GM12892 (cell line): ENCODE results near the gene PPP1R16B.

Source experiments
- POLR2A ChIP-seq: IDR thresholded peaks from 2 replicates; pipeline ENCODE4 v1.6.1; 2011; ENCODE audit warnings: low read depth, low read length, control low read depth
- POLR2AphosphoS5 ChIP-seq: IDR thresholded peaks from 2 replicates; pipeline ENCODE4 v1.6.1; 2011; ENCODE audit warnings: low read depth, low read length, control low read depth
- TAF1 ChIP-seq: IDR thresholded peaks from 2 replicates; pipeline ENCODE4 v1.6.1; 2011; ENCODE audit warnings: low read depth, mild to moderate bottlenecking, control low read depth, low read length, borderline replicate concordance

- TF ChIP-seq POLR2A (no peak), TAF1 (no peak), POLR2AphosphoS5 (no peak)
Measured at GRCh38 chr20:38882600-38882999, 77.1 kb downstream of the PPP1R16B start.
